ENCODE results near the gene MEF2C.

Gene MEF2C

DNA sequence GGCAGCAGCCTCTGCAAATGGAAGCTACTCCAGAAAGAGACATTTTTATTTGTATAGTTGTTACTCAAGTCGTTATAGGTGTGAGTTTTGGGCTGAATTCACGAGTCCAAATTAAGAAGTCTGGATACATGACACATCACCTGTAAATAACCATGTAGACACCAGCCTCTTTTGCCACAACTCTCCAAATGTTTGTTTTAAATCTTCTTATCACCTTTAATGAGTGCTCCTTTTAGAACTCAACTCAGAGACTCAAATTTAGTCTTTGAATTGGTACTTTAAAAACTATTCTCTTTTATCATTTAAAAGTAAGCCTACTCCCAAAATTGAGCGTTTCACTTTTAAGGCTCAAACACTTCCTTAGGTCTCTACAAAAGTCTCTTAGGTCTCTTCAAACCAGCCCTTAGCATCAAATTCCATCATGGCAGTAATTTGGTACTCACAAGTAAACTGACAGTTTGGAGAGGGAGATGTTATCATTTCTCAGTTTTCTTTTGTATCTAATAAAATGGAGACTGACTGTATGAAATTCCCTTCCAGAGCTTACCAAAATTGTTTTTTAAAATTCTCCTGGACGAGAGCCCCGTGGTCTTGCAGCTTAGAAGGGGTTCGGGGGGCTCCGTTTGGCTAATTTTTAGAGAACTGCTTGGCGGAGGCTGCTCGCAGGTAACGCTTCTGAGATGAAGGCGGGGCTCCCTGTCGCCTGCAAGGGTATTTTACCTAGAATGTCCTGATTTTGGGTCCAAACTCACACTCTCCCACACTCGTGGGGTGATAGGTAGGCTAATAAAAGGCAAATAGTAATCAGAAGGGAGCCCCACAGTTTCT, 194.6 kb downstream of the MEF2C start:
- no peak for ATAC-seq

DNA sequence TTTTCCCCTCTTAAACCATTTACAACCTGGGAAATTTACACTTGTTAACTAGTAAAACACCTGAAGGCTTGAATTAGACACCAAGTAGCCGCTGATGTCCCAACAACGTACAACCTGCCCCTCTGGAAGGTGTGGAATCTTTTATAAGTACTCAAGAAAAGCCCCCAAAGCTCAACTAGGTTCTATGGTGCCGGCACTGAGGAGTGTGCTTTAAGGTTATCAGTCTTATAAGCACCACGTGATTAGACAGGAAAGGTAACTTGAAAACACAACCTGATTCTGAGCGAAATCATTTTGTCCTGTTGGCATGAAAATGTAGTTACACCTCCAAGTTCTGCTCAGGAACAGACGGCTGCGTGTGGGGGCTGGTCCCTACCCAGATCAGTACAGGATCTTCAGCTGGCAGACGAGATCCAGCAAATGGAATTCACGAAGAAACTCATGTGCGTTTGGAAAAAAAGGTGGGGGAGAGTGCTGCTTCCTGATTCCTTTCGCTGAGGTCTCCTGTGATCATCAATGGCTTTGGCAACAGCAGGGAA, 195.5 kb downstream of the MEF2C start:
- ATAC-seq (no peak), DNase-seq (no peak)

More for the DNA sequence above, 194.6 kb downstream of the MEF2C start:
- DNase-seq, result no peak

DNA sequence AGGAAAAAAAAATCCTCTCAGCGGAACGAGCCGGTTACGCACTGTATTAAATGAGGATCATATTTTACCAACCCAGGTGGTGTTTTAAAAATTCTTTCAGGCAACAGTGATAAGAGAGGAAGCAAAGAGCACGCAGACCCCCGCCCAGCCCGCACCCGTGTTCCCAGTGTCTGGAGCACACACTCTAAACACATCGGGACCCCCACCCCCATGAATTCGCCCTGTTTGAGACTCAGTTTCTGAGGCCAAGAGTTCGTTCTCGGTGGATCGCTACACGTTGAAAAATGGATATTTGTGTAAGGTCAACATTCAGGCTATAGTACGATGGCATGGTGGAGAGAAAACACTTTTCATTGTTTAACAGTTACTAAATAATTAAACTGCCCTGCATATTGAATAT, 196.3 kb downstream of the MEF2C start:
- ATAC-seq, result no peak
- no peak for DNase-seq

- no peak for DNase-seq
- ATAC-seq, result no peak
These were observed 197.1 kb downstream of the MEF2C start for GRCh38 chr5:88685591-88686541.

DNA sequence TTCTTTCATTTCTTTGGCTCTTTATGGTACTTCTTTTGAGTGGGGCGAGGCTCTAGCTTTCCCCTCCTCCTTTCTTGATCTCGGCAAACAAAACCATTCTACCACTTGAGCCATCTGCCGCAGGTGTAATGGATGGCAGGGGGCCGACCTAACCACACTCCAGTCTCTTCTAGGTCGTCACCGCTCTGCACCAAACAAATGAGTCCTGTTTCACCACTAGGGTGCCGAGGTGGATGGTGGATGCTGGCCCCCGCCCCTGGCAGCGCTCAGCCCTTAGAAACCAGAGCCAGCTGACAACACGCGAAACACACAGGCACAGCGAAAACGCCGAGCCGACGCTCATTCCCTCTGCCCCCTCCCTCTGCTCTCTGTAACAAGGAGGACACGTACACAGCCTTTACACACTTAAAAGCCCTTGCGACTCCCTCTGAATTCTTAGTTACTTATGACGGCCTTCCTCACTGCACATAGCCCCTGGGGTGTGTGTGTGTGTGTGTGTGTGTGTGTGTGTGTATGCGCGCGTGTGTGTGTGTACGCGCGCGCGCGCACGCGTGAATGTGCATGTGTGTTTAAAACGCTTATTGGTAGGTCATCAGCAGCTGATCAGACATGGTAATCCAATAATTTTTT, 199.4 kb downstream of the MEF2C start:
- no peak for DNase-seq
- no peak for ATAC-seq

GRCh38 chr5:88682881-88683361, 200.1 kb downstream of the MEF2C start:
- no peak for ATAC-seq
- no peak for DNase-seq

GRCh38 chr5:88682131-88682530, 200.9 kb downstream of the MEF2C start:
- DNase-seq (no peak), ATAC-seq (no peak)

DNA sequence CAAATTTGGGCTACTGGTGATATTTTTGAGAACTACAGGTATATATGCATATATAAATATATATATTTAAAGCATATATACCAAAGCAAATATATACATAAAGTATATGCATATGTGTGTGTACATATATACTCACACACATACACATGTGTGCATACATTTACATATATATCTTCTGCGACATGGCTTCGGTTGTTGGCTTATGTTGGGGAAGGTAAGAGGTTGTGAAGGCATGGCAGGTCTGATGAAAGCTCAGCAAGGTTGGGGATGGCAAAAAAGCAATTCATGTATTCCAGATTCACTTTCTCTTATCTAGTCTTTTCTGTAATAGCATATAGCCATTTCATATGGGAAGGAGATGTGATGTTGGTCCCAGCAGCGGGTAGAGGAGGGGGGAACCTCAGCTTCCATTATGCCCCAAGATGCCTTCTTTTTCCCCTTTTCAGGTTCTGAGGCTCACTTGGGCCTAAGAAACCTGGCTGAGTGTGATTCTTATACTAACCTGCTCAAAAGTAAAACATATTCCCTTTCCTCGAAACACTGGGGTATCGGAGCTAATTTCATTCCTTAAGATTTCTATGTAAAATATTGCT, 201.7 kb downstream of the MEF2C start:
- no peak for DNase-seq
- no peak for ATAC-seq

DNA sequence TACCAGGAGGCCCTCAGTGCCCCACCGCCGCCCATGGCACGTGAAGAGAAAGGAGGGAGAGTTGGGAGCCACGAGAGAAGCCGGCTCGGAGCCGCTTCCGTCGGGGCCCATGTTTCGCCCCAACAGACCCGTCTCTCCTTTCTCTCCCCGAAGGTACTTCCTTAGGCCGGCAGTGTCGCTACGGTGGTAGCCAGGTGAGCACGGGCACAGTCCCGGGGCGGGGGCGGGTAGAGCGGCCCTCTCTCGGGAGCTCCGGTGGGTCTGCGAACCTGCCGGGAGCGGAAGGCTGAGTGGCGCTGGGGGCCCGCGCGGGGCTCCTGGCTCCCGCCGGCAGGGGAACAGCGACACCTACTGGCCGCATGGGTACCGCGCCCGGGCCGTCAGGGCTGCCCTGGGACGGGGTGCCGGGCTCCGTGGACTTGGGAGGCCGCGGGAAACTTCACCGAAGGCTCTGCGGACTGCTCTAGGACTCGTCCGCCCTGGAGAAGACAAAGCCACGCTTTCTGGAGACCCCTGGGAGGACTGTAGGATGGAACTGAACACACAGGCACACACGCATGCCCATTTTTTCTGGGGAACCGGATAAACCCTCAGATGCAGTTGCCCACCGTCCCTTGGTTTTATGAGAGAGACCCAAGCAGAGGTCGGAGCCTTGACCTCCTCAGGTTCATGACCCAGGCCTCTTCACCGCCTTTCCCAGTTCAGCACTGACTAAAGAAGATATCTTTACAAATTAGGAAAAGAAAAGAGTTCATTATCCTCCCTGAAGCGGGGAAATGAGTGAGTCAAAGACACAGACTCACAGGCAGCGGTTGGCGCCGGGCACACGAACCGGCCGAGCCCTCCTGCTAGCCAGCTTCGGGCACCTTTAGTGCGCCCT, 202.5 kb downstream of the MEF2C start:
- DNase-seq (peak; percentile 88), ATAC-seq (peak; percentile 90)

- DNase-seq, result no peak
These were observed 203.3 kb downstream of the MEF2C start for GRCh38 chr5:88679638-88680037.

GRCh38 chr5:88678770-88679381, 204.1 kb downstream of the MEF2C start:
- no peak for ATAC-seq
- DNase-seq, result no peak

More at GRCh38 chr5:88679638-88680037, 203.3 kb downstream of the MEF2C start:
- no peak for ATAC-seq

- ATAC-seq, result no peak
These were observed 204.8 kb downstream of the MEF2C start for GRCh38 chr5:88677943-88678769.

GRCh38 chr5:88677376-88677895, 205.5 kb downstream of the MEF2C start:
- no peak for ATAC-seq

More at GRCh38 chr5:88677943-88678769, 204.8 kb downstream of the MEF2C start:
- DNase-seq, result no peak

GRCh38 chr5:88676637-88677375, 206.2 kb downstream of the MEF2C start:
- ATAC-seq, result no peak
- DNase-seq, result no peak

More at GRCh38 chr5:88677376-88677895, 205.5 kb downstream of the MEF2C start:
- no peak for DNase-seq

DNA sequence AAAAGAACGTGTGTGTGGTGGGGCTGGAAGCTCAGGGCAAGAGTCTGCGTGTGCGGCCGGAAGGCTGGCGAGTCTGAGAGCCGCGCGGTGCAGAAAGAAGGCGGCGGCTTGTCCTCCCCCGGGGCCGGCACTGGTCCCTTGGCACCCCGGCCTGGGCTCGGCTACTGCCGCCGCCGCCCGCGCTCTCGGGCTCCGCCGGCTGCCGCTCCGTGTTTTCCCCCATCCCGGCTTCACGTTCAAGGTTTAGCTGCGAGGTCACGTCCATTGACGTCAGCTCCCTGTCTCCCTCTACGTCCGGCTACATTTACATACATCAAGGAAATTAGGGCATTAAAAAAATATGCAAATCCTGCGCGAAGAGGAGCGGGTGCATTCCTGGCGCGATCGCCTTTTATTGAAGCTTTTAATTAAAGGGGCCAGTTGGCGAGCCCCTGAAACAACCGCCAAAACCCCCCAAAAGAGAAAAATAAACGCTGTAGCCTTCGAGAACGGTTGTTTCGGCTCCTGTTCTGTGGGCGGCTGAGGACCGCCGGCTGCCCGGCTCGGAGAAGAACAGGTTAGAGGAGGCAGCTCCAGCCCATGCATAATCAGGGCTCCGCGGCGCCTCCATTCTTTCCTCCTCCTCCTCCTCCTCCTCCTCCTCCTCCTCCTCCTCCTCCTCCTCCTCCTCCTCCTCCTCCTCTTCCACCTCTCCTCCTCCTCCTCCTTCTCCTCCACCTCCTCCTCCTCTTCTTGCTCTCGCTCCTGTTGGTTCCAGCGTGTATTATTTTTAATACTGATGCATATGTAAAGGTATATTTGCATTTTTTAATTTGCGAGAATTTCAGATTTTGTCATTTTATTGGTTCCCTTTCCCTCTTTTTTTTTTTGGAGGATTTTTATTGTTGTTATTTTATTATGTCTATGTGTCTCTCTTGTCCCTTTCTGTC, 207.0 kb downstream of the MEF2C start:
- ATAC-seq, result no peak
- peak; percentile 37 for DNase-seq

- no peak for ATAC-seq
- DNase-seq, result peak; percentile 8
These were observed 207.7 kb downstream of the MEF2C start for GRCh38 chr5:88675168-88675707.
